PC-9 (cell line): ENCODE data around the gene CES2.

Source experiments
- CTCF ChIP-seq: fragments of 200-600 bp; sonication (generic); conservative IDR thresholded peaks from 2 replicates; pipeline ENCODE4 v1.6.1; 2017; ENCODE audit warnings: mixed run types, antibody characterized with exemption, mild to moderate bottlenecking, moderate library complexity
- EZH2 ChIP-seq: fragments of 200-600 bp; sonication (generic); IDR thresholded peaks from 2 replicates; pipeline ENCODE4 v1.8.0; 2017; ENCODE audit warnings: antibody characterized with exemption, low read depth

- TF ChIP-seq CTCF (no peak), EZH2 (no peak)
Observed at GRCh38 chr16:66908116-66908515, 27.2 kb upstream of the CES2 start.
